ENCODE data around the gene LHX1.

The LHX1 gene

DNA sequence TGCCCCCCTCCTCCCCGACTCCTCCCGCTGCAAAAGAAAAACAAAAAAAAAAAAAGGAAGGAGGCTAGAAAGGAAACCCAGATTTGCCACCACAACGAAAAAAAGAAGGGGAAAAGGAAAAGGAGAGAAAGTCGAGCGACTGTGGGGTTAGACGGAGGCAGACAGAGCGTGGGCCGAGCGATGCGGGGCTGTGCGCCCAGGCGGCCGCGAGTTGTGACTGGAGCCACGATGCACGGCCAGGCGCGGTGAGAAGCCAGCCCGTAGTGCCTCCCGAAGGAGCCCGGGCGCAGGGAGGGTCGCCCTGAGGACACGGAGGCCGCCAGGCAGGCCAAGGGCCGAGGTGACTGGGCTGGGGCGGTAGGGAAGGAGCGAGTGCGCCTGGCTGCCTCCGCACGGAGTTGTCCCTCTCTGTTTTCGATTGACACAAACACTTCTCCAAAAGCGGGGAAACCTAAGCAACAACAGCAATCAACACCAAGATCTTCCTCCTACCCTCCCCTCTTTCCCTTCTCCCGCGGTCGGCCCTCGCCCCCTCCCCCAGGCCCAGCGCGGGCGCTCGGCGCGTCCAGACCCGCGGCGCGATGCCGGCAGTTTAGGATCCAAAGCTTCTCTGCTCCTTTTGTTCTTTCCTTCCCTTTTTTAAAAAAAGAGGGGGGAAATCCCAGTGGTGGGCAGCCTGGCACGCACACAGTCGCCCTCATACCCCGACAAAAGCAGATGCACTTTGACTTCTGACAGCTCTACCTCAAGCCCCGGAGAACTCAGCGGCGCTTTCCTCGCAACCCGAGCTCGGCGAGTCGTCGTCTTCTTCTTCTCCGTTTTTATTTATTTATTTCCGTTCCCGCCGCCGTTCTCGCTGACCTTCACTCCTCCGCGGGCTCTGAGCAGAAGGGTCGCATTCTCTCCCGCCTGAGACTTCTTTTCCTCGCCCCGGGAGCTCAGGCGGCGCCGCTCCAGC lies at the start of gene LHX1:
LHX1 (plus strand) TSS at position 475 of the 958 bp plus-strand sequence. CDS start 723 bp downstream, outside the sequence.
- DNase-seq (ENCODE audit: low read depth) = no peak

DNA sequence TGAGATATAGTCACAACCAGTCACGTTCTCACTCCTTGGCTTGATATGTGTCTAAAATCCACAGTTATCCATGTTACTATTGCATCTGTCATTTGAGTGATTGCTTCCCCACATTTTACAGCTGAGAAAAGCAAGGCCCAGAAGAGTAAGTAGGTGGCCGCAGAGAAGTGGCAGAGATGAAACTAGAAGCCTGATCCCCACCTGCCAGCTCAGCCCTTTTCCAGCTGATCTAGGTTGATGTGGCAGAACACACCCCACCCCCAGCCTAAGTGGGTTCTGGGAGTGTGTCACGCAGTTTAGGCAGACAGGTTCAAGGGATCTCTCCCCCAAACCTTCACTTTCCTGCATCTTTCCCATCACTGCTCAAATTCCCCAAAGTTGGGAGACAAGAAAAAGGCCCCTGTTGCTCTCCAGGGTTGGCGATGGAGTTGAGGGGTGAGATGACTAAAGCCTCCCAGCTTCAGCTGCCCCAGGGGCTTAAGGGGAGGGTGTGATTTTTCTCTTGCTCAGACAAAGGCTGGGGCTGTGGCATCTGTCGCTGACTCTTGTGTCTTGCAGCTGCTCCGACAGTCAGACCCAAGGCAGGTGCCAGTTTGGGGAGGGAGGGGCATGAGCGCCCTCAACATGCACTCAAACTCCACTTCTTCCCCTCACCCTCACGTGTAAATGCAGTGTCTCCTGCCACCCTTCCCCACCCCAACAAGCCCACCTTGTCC lies 48.9 kb upstream of the LHX1 start:
- DNase-seq (ENCODE audit: low read depth) = no peak

DNA sequence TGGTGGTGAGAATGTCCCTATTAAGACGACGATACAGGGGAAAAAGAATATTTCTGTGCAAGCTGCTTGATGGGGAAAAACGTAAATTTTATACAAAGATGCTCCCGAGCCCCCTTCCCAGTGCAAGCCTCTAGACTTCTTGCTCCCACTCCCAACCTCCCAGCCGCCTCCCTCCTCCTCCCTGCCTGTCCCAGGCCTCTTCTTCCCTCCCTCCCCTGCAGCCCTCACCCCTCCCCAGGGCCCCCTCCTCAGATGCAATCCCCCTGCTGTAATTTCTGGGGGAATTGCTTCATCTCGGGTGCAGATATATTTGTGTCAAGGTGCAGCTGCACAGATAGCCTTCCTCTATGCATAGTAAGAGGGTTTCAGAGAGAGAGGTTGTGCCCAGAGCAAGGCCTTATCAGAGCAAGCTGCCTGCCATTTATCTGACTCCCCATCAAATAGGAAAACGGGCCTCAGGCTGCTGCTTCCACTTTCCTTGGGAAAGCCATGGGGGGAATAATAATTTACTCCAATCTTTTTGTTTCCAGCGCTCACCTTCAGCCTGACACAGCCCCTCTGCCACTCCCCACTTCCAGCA lies 47.4 kb upstream of the LHX1 start:
- no peak for DNase-seq (ENCODE audit: low read depth)

DNA sequence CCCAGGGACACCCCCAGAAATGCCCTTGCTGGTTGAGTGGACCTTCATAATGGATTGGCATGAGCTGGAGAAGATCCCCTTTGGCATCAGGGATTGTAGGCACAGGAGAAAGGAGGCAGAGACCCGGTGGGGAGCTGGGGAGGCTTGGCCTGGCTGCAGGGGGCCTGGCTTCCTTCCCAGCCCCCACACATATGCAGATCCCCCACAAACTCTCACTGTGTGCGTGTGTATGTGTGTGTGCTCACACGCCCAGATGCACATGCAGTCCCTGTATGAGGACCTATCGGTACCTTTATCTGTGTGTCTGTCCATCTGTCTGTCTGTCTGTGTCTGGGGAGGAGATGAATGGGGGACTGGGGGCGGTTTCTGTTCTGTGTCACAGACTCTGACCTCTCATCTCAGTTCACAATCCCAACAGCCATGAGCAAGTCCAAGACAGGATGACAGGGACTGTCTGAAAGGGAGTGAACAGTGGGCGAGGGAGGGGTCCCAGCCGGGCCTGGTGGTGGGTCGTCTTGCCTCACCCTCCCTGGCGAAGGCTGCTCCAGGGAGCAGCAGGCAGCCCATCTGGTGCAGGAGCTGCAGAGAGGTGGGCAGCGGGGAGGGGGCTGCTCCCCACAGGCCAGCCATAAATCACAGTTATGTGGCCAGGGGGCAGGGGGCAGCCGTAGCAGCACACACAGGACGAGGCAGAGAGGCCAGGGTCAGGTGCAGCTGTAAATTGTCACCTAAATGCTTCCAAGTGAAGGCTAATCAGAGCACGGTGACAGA lies 46.7 kb upstream of the LHX1 start:
- DNase-seq (ENCODE audit: low read depth) = no peak

DNA sequence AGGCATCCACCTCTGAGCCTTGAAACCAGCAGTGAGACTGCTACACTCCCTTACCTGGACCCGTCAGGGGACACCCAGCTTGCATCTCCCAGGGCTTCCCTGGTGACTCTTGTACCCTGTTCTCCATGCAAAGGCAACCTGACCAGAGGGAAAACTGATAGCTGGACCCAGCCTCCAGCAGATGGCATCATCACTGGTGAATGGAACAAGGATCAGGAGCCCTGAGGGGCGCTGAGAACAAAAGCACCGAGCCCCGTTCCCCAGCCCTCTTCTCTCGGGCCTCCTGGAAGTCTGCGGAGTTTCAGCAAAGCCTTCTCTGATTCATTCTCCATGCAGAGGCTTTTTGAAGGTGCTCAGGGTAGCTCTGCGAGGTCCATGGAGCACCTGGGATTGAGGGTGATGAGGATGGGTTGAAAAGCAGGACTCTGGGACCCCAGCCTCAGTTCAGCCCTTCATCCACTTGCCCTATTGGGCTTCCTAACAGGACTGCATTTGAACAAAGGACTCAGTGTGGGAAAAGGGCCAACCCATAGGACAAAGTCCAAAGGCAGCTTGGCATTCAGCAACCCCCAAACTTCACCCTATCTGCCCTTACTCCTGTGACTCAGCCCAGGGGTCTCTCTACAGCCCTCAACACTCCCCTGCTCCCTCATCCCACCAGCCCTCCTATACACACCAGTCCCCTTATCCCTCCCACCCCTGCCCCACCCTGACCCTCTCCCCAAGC lies 45.0 kb upstream of the LHX1 start:
- DNase-seq (ENCODE audit: low read depth) = no peak

DNA sequence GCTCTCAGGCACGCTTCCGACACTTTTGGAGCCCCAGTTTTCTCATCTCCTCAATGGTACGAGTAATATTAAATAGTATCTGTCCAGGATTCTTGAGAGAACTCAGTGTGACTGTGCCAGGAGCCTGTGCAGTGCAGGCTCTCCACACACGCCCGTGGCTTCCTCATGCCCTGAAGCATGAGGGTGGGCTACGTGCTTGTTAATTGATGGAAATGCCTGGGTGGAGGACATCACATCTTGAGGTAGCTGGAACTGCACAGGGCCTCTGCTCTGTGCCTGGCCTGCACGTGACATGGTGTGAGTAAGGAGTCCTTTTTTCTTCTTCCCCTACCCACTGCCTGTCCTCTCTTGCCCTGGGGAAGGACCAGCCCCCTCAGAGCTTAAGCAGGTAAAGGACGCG lies 43.1 kb upstream of the LHX1 start:
- no peak for DNase-seq (ENCODE audit: low read depth)

DNA sequence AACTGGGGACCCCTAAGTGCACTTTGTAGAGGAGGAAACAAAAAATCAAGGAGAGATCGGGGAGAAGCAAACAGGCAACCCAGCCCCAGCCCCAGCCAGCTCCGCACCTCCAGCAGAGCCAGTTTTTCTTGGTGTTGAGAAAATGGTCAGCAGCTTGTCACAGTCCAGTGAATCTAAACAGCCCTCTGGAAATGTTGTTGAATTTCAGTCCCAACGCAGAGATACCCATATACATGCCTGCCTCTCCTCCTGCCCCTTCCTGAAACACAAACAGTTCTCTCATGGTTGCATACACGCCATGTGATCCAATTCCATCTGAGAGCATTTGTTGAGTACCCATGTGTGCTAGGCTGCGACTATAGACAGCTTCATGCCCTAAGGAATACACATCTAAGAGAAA lies 42.4 kb upstream of the LHX1 start:
- no peak for DNase-seq (ENCODE audit: low read depth)

DNA sequence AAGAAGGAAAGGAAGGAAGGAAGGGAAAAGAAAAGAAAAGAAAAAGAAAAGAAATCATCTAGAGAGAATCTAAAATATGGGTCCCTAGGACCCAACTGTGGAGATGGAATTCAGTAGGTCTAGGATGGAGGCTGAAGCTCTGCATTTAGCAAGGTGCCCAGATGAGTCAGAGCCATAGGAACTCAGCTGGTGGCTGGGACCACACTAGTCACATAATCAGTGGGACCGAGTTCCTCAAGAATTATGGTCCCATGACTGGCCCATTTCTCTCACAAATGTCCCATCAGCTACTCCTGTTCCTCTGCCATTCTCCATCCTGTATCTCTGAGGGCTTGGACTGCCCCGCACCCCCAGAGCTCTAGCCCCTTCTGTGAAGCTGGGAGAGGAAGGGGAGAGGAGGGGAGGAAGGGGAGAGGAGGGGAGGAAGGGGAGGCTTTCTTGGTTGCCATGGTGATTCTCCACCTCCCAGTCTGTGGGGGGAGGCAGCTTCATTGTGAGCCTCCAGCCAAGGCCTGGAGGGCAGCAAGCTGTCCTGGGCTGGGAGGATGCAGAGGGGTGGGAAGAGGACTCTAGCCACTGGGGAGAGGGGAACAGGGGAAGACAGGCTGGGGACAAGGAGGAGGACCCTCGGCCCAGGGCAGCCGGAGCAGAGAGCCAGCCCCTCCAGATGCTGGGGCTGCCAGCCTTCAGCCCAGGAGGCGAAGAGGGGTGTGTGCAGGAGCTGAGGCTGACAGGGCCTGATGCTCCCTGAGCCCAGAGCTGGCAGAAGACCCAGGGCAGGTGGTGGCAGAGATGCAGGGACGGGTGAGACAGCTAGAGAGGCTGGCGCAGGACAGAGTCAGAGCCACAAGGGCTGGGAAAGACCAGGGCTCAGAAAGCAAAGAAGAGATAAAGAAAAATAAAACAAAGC lies 37.8 kb upstream of the LHX1 start:
- DNase-seq (ENCODE audit: low read depth) = no peak

DNA sequence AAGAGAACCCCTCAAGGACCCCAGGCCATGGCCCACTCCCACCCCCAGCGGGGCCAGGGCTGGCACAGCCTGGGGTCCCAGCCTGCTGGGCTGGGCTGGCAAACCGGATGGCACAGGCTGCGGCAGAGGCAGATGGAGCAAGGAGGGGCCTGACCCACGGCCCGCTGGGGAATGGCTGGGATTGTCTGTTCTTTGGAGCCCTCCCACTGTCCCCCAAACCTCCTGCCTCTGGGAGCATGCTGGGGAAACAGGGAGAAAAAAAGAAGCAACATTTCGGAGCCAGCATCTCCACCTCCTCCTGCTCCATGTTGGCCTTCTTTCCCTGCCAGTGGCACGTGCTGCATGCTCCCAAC lies 37.1 kb upstream of the LHX1 start:
- no peak for DNase-seq (ENCODE audit: low read depth)

DNA sequence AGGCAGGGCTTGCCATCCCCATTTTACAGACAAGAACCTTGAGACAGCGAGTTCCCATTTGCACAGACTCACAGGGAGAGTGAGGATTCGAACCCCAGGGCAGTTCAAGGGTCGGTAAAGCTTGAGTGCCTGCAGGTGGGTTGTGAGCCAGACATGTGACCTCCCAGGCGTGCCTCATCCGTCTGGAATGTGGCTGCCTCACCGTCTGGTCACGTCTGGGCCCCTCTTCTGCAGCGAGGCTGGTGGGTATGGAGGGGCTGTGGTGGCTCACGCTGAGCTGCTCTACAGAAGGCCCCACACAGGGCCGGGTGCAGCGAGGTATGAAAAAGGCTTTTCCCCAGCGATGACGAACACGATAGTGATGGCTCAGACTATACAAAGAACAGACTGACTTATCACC lies 35.8 kb upstream of the LHX1 start:
- DNase-seq (ENCODE audit: low read depth) = no peak

DNA sequence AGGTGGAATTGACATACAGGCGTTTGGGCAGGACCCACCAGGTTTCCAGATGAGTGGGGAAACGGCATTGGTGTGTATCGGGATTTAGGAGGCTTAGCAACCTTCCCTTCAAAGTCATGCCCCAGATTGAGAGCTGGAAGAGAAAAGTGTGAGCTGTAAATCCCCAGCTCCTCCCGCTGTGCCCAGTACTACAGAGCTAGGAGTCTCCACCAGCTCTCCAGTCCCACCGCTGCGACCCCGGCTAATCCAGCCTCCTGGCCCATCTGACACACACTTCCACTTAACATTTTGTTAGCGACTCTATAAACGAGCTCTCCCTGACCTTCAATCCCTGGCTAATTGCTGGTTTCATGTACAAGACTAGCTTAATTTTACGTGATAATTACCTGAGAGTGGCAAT lies 29.9 kb upstream of the LHX1 start:
- DNase-seq (ENCODE audit: low read depth) = no peak

DNA sequence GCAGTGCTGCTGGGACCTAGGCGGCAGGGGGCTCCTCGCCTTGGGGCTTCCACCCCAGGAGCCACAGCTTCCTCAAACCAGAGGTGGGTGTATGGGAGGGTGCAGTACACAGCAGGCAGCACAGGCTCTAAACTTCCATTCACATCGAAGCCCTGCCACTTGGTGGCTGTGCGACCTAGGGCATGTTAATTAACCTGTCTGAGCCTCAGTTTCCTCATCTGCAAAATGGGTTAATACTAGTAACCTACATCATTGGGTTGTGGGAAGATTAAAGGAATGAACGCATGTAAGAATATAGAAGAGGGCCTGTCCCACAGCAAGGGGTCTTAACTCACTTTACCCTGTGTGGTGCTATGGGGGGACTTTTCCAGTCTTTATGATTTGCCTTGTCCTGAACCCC lies 26.8 kb upstream of the LHX1 start:
- DNase-seq (ENCODE audit: low read depth) = no peak

DNA sequence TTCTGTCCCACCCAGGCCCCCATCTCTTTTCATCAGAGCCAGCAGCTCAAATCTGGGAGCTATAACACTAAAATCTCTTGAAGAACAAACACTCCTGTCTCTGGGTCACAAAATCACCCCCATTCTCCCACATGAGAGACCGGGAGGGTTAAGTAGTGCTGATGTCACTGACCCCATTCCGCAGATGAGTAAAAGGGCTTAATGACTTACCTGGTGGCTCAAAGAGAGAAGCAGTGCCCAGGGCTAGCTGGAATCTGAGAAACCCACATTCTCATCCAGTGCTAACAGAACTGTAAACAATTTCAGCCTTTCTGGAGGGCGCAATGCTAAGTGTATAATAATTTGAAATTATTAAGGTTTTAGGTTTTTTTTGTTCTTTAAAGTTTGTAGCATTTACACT lies 26.3 kb upstream of the LHX1 start:
- no peak for DNase-seq (ENCODE audit: low read depth)

DNA sequence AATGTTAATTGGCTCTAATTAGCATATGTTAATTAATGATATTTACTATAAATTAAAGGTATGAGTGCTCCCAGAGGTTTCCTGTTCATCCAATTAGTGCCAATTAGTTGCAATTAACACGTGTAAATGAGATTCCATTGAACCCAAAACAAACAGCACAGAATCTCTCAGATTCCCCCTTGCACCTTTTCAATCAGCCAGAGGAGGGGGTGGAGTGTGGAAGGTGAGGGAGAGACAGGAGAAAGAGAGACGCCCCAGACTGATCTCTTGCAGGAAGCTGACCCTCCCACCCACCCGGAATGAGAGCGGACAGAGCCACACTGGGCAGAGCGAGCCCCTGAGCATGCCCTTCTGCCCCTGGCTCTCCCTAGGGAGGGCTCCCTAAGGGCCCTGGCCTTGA lies 24.1 kb upstream of the LHX1 start:
- DNase-seq (ENCODE audit: low read depth) = no peak

DNA sequence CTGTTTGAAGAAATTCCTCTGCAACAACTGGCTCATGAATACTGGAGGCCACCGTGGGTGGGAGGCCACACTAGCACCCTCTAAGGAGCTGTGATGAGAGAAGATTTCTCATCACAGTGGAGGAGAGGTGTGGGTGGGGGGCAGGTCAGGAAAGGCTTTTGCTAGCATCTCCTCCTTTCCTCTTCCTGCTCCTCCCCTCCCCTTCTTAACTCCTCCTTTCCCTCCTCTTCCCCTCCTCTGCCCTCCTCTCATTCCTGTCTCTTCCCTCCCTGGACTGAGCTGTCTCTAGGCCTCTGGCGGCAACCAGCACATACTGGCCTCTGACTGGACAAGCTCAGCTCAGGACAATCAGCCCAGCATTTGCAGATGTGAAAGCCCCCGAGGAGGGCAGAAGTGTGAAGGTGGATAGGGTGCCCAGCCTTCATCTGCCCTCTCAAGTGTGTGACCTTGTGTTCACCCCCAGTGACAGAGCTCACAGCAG lies 19.0 kb upstream of the LHX1 start:
- DNase-seq (ENCODE audit: low read depth) = no peak

DNA sequence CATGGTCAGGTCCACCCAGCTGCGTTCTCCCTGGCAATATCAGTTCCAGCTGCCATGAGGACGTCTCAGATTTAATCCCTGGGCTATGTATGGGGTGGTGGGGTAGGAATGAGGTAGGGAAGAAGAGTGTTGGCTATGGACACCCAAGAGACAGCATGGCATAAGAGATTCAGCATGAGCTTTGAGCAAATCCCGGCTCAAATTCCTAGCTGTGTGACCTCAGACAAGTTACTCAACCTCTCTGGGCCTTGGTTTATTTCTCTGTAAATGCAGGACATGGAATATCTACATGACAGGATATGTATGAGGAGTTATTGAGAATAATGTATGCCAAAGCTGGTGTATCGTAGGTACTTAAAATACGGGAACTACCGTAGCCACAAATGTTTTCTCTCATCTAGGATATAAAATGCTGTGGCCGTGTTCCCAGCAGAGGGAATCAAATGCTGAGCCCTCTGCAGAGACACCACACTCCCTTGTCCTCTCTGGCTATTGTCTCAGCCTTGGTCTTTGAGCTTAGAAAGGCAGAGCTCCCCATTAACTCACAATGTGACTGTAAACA lies 17.8 kb upstream of the LHX1 start:
- DNase-seq (ENCODE audit: low read depth) = no peak

DNA sequence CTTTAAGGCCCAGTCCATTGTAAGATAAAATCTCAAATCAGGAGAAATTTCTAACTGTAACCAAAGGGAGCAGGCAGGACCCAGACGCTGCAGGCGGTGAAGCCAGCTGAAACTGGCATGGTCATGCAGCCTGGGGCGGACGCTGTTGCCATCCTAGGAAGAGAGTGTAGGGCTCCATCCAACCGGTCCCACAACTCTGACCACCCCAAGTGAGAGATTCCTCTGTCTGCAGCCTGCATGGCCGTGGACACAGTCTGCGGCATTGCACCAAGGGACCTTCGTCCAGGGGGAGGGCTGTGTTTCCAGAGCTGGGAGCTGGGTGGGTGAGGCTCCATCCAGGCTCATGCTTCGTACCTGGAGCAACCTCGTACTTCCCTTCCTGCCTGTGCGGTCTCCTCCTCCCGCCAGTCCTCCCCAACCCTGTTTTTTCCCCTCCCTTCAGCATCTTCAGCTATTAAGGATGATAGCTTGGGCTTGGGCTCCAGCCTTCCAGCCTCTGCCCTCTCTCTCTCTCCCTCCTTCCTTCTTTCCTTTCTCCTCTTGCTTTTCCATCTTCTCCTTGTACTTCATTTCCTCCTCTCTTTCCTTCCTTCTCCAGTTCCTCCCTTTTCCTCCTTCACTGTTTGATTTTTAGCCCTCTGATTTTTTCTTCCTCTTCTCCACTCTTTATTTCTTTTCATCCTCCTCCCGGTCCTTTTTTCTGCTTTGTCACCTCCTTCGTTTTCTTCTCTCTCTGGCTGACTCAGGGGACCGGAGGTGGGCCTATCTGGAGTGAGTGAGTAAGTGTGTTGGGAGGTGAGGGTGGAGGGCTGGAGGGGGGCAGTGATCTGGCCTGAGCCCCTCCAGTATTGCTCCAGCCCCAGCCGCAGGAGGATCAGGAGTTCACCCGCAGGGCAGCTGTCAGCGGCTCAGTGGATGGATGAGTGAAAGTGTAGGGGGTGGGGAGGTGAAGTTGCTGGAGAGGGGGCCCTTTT lies 17.0 kb upstream of the LHX1 start:
- no peak for DNase-seq (ENCODE audit: low read depth)

DNA sequence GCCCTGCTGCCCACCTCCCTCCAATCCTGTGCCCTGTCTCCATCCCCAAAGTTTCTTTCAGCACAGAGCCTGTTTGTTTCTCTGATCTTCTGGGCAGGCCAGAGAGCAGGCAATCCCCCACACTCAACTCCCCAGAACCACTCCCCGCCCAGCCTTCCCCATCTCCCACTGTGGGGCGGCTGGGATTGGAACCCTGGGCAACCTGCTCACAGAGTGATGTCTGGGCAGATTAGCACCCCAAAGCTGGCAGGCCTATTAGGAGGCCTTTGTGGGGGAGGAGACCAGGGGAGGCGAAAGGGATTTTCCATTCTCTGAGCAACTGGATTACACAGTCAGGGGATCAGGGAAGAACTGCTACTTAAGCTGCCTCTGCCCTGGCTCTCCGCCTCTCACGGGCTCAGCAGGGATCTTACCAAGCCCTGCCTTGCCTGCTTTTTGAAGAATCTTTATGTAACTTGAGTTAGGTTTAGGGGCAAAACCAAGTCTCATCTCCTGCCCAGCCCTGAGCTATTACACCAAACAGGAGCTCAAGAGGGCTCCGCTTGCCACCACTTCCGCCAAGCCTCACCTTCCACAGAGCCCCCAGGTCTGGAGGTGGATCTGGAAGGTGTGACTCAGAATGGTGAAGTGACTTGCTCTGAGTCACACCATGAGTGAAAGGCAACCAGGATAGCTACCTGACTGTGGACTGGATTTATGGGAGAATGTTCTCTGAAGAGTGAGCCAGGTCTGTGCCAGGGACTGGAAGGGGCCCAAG lies 16.0 kb upstream of the LHX1 start:
- no peak for DNase-seq (ENCODE audit: low read depth)
